Hematopoietic multipotent progenitor cell treated with erythropoietin and hydrocortisone succinate and interleukin-3 and kit ligand, for 8 days (in vitro differentiated cells): Measurements from ENCODE around the gene ILKAP.

Experiments used
- DNase-seq: peaks from one replicate; pipeline ENCODE4 v3.0.0-alpha.2; 2015

Gene ILKAP

DNA sequence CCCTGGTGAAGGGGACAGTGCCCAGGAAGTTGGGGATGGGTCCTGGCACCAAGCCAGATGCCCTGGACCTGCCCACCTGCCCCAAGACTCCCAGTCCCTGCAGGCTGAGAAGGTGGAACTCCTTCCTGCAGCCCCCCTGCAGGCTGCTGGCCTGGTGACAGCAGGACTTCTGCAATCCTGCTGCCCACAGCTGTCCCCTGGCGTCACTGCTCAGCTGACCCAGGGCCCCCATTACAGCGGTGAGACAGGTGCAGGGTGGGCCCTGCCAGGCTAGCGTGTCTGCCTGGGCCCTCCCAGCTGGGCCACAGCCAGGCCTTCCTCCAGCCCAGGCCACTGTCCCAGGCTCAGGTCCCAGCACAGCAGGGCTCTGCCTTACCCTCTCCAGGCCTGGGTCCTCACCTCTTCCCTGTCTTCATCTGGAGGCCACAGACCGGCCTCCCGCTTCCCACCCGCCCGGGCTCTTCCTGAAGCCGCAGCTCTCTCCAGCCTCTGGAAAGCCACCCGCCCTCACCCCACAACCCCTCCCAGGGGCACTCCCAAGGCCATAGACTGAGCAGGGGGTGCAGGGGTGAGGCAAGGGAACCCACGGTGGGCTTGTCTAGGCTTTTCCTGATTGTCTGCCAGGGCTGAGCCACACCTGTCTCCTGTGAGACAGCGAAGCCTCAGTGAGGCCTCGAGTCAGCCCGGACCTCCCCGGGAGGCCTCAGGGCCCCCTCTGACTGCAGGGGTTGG is 53.5 kb downstream of the ILKAP start:
- no peak for DNase-seq

DNA sequence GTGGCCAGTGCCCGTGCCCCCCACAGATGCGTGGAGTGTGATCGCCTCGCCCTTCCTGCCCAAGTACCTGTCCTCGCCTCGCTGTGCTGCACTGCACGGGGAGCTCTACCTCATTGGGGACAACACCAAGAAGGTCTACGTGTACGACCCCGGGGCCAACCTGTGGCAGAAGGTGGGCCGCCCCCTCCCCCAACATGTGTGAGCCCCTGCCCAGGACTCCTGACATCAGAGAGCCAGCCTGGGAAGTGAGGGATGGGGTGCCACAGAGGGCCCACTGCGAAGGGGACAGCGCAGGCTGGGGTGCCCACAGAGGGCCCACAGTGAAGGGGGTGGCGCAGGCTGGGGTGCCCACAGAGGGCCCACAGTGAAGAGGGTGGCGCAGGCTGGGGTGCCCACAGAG is 54.5 kb downstream of the ILKAP start:
- DNase-seq = no peak

DNA sequence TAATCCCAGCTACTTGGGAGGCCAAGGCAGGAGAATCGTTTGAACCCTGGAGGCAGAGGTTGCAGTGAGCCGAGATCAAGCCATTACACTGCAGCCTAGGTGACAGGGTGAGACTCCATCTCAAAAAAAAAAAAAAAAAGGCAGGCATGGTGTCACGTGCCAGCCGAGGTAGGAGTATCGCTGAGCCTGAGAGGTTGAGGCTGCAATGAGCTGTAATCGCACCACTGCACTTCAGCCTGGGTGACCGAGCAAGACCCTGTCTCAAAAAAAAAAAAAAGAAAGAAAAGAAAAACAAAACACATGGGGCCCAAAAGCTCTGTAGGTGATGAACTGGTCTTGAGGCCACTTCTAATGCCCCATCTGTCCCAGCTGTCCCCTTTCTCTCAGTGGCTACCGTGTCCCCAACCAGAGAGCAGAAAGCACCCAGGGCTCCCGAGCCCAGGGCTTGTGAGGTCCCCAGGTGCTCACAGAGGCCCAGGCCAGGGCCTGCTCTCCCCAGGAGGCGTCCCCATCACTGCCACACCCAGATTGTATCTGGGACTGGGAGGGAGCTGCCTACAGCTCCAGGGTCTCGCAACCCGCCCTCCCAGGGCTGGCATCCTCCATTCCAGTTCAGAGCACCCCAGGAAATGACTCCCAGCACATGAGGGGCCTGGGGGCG is 56.5 kb downstream of the ILKAP start:
- DNase-seq = no peak

DNA sequence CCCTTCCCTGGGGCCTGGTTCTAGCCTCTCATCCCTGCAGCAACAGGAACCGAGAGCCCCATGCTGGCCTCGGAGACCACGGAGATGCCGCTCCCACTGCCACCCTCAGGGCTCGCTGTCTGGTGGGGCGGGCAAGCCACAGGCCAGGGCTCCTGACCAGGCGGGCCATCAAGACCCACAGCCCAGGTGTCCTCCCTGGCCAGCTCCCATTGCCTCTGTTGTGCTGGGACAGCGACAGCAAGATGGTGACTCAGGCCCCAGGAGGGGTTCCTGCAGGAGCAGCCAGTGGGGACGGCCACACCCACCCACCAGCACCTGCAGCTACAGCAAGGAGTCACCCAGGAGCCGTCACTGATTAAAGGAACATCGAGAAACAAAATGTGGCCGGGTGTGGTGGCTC is 57.6 kb downstream of the ILKAP start:
- no peak for DNase-seq

DNA sequence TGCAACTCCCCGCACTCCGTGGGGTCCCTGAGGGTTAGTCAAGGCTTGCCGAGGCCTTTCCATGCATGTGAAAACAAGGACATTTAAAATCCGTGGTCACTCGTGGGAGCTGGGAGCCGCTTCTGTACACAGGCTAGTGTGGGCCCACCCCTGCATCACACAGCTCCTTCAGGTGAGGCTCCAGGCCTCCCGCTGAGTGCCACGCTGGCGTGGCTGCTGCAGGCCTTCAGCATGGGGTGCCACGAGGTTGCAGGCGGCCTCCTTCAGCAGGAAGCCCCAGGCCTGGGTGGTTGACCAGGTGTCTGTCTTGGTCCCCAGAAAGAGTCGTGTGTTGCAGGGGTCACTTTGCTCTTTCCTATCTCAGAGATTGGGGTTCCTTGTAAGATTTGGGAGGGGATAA is 58.4 kb downstream of the ILKAP start:
- no peak for DNase-seq

DNA sequence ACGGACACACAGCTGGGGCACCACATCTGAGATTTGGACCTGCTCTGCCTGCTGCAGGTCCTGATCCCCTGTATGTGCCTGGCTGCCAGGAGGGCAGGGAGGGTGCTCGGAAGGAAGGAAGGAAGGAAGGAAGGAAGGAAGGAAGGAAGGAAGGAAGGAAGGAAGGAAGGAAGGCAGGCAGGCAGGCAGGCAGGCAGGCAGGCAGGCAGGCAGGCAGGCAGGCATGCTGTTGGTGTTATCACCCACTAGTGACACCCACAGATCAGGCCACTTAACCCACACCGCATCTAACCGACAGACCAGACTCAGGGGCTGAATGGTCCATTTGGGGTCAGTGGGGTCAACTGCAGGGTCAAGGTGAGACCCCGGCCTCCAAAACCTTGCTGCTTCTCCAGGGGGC is 59.2 kb downstream of the ILKAP start:
- DNase-seq = no peak

DNA sequence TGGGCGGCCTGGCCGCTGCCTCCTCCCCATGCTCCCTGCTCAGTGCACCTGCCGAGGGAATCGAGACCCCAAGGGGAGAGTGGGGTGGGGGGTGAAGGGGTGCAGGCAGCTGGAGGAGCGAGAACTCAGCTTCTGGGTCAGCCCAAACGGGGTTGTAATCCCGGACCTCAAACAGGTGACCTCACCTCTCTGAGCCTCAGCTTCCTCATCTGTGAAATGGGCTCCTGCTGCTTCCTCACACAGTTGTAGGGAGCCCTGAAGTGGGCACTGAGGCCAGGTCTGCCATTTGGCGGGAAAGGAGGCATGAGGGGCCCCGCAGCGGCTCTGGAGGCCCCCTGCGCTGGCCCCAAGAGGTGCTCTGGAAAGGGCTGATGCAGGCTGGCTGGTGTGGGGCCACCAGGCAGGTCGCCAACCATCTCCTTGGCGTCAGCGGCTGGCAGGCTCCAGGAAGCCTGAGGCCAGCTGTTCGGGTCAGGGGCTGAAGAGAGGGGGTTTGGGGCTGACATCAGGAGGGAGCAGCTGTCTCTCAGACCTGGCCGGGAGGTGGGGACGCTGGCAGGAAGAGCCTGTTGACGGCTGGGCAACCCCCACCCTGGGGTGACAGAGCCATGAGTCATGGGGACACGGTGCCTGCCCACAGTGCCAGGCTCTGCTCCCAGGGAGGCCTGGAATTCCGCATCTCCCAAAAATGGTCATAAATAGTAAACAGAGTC is 60.1 kb downstream of the ILKAP start:
- no peak for DNase-seq

DNA sequence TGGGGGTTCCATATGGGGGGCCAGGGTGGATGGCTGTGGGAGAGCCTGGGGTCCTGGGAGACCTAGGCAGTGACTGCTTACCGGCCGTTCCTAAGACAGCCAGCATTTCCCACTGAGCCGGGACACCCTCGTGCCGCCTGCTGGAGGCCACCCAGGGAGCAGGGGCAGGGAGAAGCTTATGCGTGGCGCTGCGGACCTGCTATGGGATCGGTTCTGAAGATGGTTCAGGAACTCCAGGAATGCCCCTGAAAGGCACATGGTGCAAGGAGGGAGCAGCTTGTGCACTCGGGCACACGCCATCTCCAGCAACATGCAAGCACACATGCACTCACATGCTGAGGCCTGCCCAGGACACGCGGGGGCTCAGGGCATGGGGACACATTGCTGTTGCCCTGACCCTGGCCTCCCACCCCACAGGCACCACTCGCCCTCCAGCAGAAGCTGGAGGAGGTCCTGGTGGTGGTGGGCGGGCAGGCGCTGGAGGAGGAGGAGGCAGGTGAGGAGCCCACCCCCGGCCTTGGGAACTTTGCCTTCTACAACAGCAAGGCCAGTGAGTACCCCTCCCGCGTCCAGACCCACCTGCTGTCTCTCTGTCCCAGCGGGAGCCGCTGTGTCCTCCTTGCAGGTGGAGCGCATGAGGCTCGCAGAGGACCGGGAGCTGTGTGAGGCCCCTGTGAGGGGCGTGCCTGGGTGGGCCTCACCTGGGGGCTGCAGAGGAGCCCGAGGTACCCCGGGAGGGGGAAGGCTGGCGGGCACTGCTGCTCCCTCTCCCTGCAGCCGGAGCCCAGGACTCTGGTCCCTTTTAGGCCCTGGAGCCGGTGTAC is 60.9 kb downstream of the ILKAP start:
- DNase-seq = no peak

DNA sequence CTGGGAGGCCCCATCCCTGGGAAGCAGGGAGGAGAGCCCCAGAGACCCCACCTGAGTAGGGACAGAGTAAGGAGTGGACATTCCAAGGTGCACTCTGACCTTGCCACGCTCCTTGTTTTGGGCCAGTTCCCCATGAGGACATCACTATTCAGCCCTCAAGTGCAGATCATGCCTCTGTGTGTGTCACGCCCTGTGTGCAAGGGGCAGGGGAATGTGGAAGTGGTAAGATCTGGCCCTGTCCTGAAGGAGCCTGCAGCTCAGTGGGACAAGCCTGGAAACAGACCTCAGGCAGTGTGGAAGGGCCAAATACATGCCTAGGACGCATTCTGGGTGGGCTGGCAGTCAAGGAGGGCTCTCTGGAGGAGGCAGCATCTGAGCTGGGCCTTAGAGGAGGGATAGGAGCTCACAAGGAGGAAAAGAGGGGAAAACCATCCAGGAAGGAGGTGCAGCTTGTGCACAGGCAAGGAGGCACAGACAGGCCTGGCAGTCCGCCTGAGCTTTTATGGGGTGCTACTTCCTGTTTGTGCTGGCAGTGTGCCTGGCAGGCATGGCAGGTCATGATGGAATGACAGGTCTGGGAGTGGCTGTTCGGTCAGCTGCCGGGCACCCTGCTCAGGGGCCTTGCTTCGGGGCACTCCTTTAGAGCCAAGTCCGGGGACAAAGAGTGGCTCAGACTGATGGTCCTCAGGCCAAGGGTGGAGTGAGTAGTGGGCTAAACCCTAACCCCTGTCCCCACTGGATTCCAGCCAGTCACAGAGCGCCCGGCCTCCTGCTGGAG is 61.8 kb downstream of the ILKAP start:
- DNase-seq = peak; percentile 86

DNA sequence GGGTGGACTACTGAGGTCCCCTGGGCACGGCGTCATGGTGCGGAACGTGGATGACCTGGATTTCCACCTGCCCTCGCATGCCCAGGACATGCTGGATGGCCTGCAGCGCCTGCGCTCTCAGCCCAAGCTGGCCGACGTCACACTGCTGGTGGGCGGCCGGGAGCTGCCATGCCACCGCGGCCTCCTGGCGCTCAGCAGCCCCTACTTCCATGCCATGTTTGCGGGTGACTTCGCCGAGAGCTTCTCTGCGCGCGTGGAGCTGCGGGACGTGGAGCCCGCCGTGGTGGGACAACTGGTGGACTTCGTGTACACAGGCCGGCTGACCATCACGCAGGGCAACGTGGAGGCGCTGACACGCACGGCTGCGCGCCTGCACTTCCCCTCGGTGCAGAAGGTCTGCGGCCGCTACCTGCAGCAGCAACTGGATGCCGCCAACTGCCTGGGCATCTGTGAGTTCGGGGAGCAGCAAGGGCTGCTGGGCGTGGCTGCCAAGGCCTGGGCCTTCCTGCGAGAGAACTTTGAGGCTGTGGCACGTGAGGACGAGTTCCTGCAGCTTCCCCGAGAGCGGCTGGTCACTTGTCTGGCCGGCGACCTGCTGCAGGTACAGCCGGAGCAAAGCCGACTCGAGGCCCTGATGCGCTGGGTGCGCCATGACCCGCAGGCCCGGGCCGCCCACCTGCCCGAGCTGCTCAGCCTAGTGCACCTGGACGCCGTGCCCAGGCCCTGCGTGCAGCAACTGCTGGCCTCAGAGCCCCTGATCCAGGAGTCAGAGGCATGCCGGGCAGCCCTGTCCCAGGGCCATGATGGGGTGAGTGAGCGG is 62.6 kb downstream of the ILKAP start:
- no peak for DNase-seq

DNA sequence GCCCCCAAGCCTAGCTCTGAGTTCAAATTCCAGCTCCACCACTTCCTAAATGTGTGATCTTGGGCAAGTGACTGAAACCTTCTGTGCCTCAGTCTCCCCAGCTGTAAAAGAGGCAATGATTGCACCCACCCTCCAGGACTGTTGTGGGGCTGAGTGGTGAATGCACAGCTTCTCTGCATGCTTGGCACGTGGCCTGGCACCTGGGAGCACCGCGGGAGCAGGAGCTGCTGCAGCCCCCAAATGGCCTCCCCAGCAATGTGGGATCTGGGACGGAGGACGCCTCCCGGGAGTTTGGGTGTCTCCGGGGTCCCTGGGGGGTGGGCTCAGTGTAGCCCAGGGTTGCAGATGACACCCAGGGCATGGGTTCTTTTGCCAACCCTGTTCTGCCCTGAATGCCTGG is 63.5 kb downstream of the ILKAP start:
- no peak for DNase-seq

DNA sequence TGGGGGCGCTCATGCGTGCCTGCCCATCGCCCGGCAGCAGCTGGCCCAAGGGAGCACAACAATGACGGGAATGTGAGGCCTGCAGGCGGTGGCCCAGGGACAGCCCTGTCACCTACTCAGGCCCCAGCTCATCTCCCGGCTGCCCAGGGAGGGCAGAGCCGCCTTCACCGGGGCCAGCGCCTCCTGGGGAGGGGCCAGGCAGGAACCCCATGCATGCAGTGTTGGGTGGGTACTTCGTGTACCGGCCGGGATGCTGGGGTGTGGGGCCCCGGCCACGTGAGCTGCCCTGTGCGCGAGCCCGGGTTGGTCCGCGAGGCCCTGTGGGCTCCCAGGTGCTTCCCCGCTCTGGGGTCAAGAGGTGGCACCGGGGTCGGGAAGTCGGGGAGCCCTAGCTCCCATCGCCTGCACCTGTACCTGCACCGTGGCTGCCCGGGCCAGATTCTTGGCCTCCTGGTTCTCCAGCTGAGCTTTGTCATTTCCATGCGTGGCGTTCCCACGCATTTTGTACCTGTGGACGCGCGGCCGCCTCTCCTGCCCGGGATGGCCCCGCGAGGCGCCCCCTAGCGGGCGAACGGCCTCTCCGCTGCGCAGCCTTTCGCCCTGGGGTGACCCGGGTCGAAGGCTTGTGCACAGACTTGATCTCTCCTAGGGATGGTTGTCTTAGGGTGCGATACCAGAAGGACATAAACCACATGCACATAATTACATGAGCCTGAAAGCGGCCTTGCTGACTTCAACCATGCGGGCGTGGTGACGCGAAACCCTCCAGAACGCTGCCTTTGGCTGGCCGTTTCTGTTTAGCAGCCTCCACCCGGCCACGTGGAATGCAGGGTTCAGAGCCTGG is 64.1 kb downstream of the ILKAP start:
- peak; percentile 30 for DNase-seq

DNA sequence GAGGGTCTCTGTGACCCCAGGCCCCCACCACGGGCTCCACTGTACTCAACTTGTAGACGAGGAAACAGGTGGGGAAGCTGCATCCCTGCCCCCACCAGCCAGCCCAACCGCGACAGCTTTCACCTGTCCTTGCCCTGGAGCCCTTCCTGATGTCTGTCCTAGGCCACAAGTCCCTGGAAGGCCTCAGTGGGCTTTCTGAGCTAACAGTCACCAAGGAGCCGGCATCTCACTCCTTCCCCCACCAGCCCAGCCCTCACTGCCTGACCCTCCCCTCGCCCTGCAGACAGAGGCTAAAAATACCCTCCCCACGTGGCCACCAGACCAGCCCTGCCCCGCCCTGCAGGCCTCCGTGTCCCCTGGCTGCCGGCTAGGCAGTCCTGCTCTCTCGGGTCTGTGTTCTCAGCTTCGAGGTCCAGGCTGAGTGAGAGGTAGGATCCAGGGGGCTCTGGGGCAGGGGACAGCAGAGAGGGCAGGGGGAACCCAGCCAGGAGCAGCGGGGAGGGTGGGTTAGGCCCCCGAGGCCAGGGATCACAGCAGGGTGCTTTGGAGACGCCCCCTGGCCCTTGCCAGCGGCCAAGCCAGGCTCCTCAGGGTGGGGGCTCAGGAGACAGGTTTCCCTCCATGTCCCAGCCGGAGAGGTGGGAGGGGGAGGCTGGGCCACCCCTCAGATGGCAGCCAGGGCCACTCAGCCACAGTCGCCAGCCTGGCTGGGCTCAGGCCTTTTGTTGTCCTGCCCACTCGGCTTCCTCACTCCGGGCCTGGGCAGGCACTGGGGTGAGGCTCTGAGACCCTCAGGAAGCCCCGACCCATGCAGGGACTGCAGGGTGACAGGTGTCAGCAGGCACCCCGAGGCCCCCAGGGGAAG is 64.9 kb downstream of the ILKAP start, which contains the start of gene KLHL30:
KLHL30 (plus strand) TSS at position 338 of the 865 bp plus-strand sequence. CDS start 2,087 bp downstream, outside the sequence.
- DNase-seq = no peak

DNA sequence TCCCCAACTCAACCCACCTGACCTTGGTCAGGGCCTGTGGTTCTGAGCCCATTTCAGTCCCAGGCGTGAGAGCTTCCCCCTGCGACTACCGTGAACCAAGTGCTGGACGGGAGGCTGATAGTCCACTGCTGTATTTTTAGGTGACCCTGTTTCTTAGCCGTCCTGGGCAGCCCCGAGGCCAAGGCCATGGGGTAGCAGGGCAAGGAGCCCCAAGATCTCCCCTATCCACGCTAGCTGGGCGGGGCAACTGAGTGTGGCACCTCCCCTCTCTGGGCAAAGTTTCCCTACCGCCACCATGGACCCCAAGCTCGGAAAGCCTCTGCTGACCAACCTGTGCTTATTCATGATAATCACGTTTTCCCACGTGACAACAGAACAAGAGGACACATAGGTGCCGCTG is 65.6 kb downstream of the ILKAP start:
- no peak for DNase-seq

DNA sequence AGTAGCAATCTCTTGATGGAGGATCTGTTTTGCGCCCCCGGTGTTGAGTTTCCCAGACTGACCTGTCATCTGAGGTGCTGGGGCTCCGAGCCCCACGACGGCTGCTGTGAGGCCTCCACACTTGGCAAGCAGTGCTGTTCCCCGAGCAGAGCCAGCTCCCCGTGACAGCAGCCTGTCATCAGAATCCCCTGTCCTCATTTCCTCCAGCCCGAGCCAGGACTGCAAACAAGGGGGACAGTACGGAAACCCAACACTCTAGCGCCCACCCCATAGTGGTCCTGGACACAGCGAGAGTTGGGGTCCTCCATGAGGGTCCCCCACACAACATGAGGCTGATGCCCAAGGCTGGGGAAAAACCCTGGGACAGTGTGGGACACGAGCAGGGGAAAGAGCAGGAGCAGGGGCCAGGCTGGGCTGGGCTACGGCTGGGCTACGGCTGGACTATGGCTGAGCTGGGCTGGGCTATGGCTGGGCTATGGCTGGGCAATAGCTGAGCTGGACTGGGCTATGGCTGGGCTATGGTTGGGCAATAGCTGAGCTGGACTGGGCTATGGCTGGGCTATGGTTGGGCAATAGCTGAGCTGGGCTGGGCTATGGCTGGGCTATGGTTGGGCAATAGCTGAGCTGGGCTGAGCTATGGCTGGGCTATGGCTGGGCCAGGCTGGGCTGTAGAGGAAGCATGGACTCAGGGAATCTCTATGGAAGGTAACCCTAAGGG is 66.5 kb downstream of the ILKAP start:
- no peak for DNase-seq

DNA sequence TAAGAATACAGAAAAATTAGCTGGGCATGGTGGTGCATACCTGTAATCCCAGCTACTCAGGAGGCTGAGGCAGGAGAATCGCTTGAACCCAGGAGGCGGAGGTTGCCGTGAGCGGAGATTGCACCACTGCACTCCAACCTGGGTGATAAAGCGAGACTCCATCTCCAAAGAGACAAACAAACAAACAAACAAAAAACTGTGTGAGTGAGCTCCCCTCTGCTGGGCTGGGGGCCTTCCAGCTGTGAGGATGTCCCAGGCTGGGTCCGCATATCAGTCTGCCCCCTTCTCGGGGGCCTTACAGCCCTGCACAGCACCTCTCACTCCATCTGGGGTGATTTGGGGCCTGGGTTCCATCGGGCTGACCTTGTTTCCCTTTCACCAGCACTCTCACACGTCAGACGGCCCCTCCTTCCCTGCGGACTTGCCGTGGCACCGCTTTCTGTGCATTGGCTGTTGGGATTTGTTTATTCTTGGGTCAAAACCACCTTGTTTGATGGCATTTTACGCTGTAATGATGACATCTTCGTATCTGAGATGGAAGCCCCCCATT is 67.8 kb downstream of the ILKAP start:
- no peak for DNase-seq

DNA sequence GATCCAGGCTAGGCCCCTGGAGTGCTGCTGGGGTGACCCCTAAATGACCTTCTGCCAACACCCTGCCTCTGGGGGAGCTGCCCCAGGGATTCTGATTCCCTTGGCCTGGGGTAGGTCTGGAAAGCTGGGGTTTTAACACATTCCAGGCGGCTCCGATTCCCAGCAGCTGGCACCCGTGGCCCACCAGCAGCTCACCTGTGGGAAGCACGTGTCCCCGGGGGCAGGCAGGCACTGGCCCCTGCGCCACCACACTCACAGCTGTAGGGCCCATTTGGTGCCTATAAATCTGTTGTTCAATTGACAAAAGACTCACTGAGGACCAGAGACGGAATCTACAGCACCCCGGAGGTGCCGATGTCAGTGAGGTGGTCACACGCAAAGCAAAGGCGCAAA is 69.1 kb downstream of the ILKAP start:
- no peak for DNase-seq
